ENCODE results near the gene TLCD3B. TPM values are rescaled to one million over a fixed set of nuclear protein-coding genes. Genes with fewer than 3 reads are reported as not detected.

The TLCD3B gene
- total and polyA plus RNA-seq, 2 donors from 2014 or later, result not detected

DNA sequence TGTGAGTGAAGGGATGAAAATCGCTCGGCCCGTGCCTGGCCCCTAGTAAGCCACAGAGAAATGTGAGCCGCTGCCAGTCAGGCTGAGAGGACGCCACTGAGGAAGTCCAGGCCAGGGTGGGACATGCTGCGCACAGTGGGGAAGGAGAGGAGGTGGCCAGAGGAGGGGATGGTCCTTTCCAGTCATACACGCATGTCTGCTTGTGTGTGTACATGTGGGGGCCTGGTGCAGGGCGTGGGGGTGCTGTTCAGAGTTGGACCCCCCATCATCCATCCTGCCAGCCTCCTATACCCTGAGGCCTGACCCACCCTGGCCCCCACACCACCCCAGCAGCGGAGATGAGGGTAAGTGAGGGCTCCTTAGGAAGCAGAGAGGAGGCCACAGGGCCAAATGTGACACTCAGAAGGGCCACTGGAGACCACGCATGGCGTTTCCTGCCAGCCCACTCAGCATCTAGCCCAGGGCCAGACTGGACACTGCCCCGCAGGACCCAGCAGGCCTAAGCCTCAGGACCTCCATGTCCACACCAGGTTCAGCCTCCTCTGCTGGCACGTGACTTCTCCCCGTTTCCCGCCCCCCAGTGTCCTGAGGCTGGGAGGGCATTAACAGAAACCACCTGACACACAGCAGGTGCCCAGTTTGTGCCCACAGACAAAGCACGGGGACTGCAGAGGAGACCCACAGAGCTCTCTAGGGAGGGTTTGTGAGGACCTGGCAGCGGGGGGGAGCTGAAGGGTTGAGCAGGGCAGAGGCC is 27.2 kb downstream of the TLCD3B start:
- H3K27ac ChIP-seq (ENCODE audit: low read depth in 2 of 2, low read length in 2 of 2), result no peak overlapping the region
- TF ChIP-seq CTCF (IDR thresholded peaks at IDR 0.05; ENCODE audit: borderline replicate concordance, extremely low read depth, insufficient read depth), result no peak
- no peak overlapping the region for H3K4me3 ChIP-seq (ENCODE audit: low read length in 3 of 3)
- no peak for DNase-seq
- no peak for FAIRE-seq
- no peaks in the 10 kb centered on the region for H3K4me1 ChIP-seq (ENCODE audit: control insufficient read depth in 2 of 3, insufficient read depth in 2 of 3, low read depth in 1 of 3, low read length in 3 of 3)
- intact Hi-C loops (cut with DNase I), result no loop called here
- peaks cover 0 to 6% (median 3%) of the 10 kb centered on the region in 3 donors for H3K36me3 ChIP-seq (ENCODE audit: control insufficient read depth in 2 of 3, insufficient read depth in 3 of 3, low read length in 3 of 3)
- no peaks in the 10 kb centered on the region for H3K27me3 ChIP-seq (ENCODE audit: control insufficient read depth, insufficient read depth, low read length)
- no peak overlapping the region for H3K9ac ChIP-seq (ENCODE audit: low read length in 3 of 3)
- H3K9me3 ChIP-seq (ENCODE audit: control insufficient read depth in 2 of 3, insufficient read depth in 1 of 3, low read length in 3 of 3), result no peaks in the 10 kb centered on the region

DNA sequence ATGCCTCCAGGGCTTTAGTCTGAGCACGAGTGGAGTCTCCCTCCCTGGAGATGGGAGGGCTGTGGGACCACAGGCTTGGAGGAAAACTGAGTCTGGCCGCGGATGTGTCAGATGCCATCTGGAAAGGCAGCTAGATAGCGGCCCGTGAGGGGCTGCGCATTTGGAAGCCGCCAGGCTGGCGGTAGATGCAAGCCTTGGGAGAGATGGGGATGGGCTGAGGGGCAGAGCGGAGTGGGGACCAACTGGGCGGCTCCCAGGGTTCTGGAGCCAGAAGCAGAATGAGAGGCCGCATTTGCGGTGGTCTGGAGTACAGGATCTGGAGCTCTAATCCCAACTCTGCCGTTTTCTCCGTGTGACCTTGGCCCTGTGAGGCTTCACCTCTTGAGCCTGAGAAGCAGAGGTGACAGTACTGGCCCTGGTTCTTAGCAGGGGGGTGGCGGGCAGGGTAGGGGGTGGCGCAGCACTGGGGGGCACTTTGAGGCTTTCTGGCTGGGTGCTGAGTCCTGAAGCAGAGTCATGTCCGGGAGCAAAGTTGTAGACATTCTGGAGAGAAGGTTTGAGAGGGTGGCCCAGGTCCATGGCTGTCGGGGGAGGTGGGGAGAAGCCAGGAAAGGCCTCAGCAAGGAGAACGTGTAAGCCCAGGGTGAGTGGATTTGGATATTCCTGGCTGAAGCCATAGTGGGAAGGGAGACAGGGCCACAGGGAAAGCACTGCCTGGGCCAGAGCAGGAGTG is 28.3 kb downstream of the TLCD3B start:
- no peak overlapping the region for H3K4me3 ChIP-seq (ENCODE audit: low read length in 3 of 3)
- no peak for DNase-seq
- no peak overlapping the region for H3K9ac ChIP-seq (ENCODE audit: low read length in 3 of 3)
- no peak overlapping the region for H3K27ac ChIP-seq (ENCODE audit: low read depth in 2 of 2, low read length in 2 of 2)
- no peaks in the 10 kb centered on the region for H3K27me3 ChIP-seq (ENCODE audit: control insufficient read depth, insufficient read depth, low read length)
- peaks cover 0 to 6% (median 3%) of the 10 kb centered on the region in 3 donors for H3K36me3 ChIP-seq (ENCODE audit: control insufficient read depth in 2 of 3, insufficient read depth in 3 of 3, low read length in 3 of 3)
- intact Hi-C loops (cut with DNase I), result no loop called here
- TF ChIP-seq CTCF (IDR thresholded peaks at IDR 0.05; ENCODE audit: borderline replicate concordance, extremely low read depth, insufficient read depth), result no peak
- no peaks in the 10 kb centered on the region for H3K9me3 ChIP-seq (ENCODE audit: control insufficient read depth in 2 of 3, insufficient read depth in 1 of 3, low read length in 3 of 3)
- no peak for FAIRE-seq
- H3K4me1 ChIP-seq (ENCODE audit: control insufficient read depth in 2 of 3, insufficient read depth in 2 of 3, low read depth in 1 of 3, low read length in 3 of 3), result no peaks in the 10 kb centered on the region

GRCh38 chr16:30000735-30001631 is 30.1 kb downstream of the TLCD3B start:
- peaks cover 0 to 6% (median 3%) of the 10 kb centered on the region in 3 donors for H3K36me3 ChIP-seq (ENCODE audit: control insufficient read depth in 2 of 3, insufficient read depth in 3 of 3, low read length in 3 of 3)
- DNase-seq, result no peak

More at GRCh38 chr16:30000735-30001631, 30.1 kb downstream of the TLCD3B start:
- TF ChIP-seq CTCF (IDR thresholded peaks at IDR 0.05; ENCODE audit: borderline replicate concordance, extremely low read depth, insufficient read depth), result no peak
- peaks cover 0 to 7% (median 5%) of the 10 kb centered on the region in 3 donors for H3K4me1 ChIP-seq (ENCODE audit: control insufficient read depth in 2 of 3, insufficient read depth in 2 of 3, low read depth in 1 of 3, low read length in 3 of 3)
- no peak overlapping the region for H3K4me3 ChIP-seq (ENCODE audit: low read length in 3 of 3)
- H3K27me3 ChIP-seq (ENCODE audit: control insufficient read depth, insufficient read depth, low read length), result no peaks in the 10 kb centered on the region
- no peaks in the 10 kb centered on the region for H3K9me3 ChIP-seq (ENCODE audit: control insufficient read depth in 2 of 3, insufficient read depth in 1 of 3, low read length in 3 of 3)
- no peak for FAIRE-seq
- no peak overlapping the region for H3K27ac ChIP-seq (ENCODE audit: low read depth in 2 of 2, low read length in 2 of 2)
- H3K9ac ChIP-seq (ENCODE audit: low read length in 3 of 3), result no peak overlapping the region
- intact Hi-C loops (cut with DNase I), result no loop called here

Measured in kidney (tissue), 14 donors.